Ovary (tissue), 3 donors: ENCODE results near the gene CELF2.

Source experiments
- POLR2A ChIP-seq: fragments of 450-650 bp; IDR thresholded peaks from one replicate; pipeline ENCODE4 v1.6.1; 2017; ENCODE audit warnings: antibody characterized with exemption, mild to moderate bottlenecking, moderate library complexity
- TF ChIP-seq, protein P1 (sequence below), 3 donors: fragments of 450-650 bp in 2 of 3; fragments of 200-600 bp in 1 of 3; IDR thresholded peaks; one replicate each; pipeline versions ENCODE4 v1.5.1 to v1.8.0; 2016 to 2022; ENCODE audit warnings: antibody characterized with exemption in 3 of 3, mild to moderate bottlenecking in 1 of 3
- donor health status: DM: no; HTN: no; CAD: no.

DNA sequence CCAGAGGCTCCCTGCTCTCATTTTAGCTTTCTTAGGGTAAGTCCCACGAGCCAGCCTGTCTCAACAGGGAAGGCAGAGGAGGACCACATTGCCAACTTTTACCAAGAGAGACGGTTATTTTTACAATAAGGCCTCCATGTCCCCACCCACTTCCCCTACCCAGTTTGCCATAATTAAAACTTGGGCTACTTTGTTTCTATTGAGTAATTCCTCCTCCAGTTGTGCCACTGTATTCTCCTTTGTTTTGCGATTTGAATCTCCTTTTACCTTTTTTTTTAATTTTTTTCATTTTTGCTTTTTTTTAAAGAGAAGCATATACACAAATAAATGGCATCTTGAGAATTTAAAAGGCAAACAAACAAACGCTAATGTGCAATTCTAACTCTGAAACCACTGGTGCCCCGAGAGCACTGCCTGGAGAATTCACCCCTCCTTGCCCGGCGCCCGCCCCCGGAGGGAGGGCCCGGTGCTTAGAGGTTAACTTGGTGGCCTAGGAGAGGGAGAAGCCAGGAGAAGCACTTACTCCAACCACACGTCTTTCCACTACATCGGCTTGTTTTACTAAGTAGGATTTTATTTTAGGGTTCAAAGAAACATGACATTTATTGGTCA lies 311.5 kb downstream of the CELF2 start:
- TF ChIP-seq POLR2A: no peak
- TF ChIP-seq, protein P1, sequence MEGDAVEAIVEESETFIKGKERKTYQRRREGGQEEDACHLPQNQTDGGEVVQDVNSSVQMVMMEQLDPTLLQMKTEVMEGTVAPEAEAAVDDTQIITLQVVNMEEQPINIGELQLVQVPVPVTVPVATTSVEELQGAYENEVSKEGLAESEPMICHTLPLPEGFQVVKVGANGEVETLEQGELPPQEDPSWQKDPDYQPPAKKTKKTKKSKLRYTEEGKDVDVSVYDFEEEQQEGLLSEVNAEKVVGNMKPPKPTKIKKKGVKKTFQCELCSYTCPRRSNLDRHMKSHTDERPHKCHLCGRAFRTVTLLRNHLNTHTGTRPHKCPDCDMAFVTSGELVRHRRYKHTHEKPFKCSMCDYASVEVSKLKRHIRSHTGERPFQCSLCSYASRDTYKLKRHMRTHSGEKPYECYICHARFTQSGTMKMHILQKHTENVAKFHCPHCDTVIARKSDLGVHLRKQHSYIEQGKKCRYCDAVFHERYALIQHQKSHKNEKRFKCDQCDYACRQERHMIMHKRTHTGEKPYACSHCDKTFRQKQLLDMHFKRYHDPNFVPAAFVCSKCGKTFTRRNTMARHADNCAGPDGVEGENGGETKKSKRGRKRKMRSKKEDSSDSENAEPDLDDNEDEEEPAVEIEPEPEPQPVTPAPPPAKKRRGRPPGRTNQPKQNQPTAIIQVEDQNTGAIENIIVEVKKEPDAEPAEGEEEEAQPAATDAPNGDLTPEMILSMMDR (IDR thresholded peaks at IDR 0.05): no peak
